Vagina (tissue), 2 donors: ENCODE data around the gene EHD1.

Experiments used
- POLR2A ChIP-seq, 2 donors: fragments of 450-650 bp; IDR thresholded peaks; one replicate each; pipeline ENCODE4 v1.6.1; 2017; ENCODE audit warnings: antibody characterized with exemption in 2 of 2, mild to moderate bottlenecking in 2 of 2, moderate library complexity in 2 of 2
- TF ChIP-seq, protein P1 (sequence below), 3 experiments: fragments of 450-650 bp in 2 of 3; fragments of 200-600 bp in 1 of 3; sonication (generic) in 1 of 3; IDR thresholded peaks; one replicate each; pipeline ENCODE4 v1.5.1; 2017 to 2019; ENCODE audit warnings: antibody characterized with exemption in 3 of 3, mild to moderate bottlenecking in 2 of 3, moderate library complexity in 2 of 3

DNA sequence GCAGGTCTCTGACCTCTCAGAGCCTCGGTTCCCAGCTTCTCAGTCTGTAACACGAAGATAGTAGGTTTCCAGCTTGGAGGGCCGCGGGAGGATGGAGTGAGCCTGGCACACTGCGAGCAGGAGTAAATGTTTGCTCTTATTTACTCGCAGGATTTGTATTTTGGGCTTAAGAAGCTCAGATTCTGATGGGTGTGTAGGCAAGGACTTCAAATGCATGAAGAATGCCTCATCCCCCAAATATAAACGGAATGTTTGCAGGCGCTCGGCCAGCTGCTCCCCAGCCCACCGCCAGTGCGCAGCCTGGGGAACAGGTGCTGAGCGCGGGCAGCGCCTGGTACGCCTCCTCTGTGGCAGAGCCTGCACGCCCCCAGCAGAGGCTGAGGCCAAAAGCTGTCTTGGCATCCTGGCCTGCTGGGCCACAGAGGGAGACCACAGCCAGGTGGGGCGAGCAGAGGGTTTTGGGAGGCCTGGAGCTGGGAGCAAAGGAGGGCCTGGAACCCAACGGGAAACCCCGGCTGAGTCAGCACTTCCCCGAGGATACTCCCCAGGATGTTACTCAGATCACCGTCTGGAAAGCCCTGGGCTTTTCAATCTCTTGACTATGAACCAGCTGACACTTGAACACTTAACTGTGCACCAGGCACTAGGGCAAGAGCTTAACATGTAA is 9.4 kb downstream of the EHD1 start:
- TF ChIP-seq, protein P1, sequence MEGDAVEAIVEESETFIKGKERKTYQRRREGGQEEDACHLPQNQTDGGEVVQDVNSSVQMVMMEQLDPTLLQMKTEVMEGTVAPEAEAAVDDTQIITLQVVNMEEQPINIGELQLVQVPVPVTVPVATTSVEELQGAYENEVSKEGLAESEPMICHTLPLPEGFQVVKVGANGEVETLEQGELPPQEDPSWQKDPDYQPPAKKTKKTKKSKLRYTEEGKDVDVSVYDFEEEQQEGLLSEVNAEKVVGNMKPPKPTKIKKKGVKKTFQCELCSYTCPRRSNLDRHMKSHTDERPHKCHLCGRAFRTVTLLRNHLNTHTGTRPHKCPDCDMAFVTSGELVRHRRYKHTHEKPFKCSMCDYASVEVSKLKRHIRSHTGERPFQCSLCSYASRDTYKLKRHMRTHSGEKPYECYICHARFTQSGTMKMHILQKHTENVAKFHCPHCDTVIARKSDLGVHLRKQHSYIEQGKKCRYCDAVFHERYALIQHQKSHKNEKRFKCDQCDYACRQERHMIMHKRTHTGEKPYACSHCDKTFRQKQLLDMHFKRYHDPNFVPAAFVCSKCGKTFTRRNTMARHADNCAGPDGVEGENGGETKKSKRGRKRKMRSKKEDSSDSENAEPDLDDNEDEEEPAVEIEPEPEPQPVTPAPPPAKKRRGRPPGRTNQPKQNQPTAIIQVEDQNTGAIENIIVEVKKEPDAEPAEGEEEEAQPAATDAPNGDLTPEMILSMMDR (IDR thresholded peaks at IDR 0.05) = no peak
- TF ChIP-seq POLR2A (IDR thresholded peaks at IDR 0.05) = no peak
